Trophoblast cell (in vitro differentiated cells and primary cell): Measurements from ENCODE around the gene TLE4.

Source experiments
- DNase-seq, 2 donors: peaks; one replicate each; pipeline ENCODE4 v3.0.0-alpha.2; 2016
- H2AFZ ChIP-seq: 2 replicates; pipeline ENCODE4 v1.6.1; 2013; ENCODE audit warnings: low read length, moderate library complexity, mild to moderate bottlenecking; ENCODE audit not compliant: insufficient read depth, poor library complexity
- H2AK5ac ChIP-seq: 2 replicates; pipeline ENCODE4 v1.6.1; 2013; ENCODE audit warnings: mild to moderate bottlenecking, low read length
- H2BK120ac ChIP-seq: 2 replicates; pipeline ENCODE4 v1.6.1; 2013; ENCODE audit warnings: low read length, mild to moderate bottlenecking, moderate library complexity; ENCODE audit not compliant: insufficient read depth, poor library complexity
- H2BK12ac ChIP-seq: 2 replicates; pipeline ENCODE4 v1.6.1; 2013; ENCODE audit warnings: mild to moderate bottlenecking, low read length, moderate library complexity
- H2BK5ac ChIP-seq: 2 replicates; pipeline ENCODE4 v1.6.1; 2013; ENCODE audit warnings: low read length, low read depth, moderate library complexity, mild to moderate bottlenecking; ENCODE audit not compliant: poor library complexity
- H3K14ac ChIP-seq: 2 replicates; pipeline ENCODE4 v1.6.1; 2013; ENCODE audit warnings: mild to moderate bottlenecking, low read length
- H3K18ac ChIP-seq: 2 replicates; pipeline ENCODE4 v1.6.1; 2013; ENCODE audit warnings: mild to moderate bottlenecking, low read length
- H3K23ac ChIP-seq: 2 replicates; pipeline ENCODE4 v1.6.1; 2013; ENCODE audit warnings: low read length
- H3K27ac ChIP-seq: 2 replicates; pipeline ENCODE4 v1.5.1; 2013; ENCODE audit warnings: low read depth, mild to moderate bottlenecking, inconsistent platforms, low read length, moderate library complexity
- H3K27me3 ChIP-seq: 2 replicates; pipeline ENCODE4 v1.6.1; 2013; ENCODE audit warnings: inconsistent platforms, mild to moderate bottlenecking, low read length, moderate library complexity; ENCODE audit not compliant: insufficient read depth
- H3K36me3 ChIP-seq, 2 experiments: 1 replicate in 1 of 2; 2 replicates in 1 of 2; pipeline ENCODE4 v1.6.1; 2013; ENCODE audit warnings: low read length in 2 of 2, mild to moderate bottlenecking in 2 of 2, moderate library complexity in 1 of 2; ENCODE audit not compliant: insufficient read depth in 2 of 2, control insufficient read depth in 1 of 2
- H3K4ac ChIP-seq: 2 replicates; pipeline ENCODE4 v1.6.1; 2013; ENCODE audit warnings: low read depth, mild to moderate bottlenecking, low read length, moderate library complexity
- H3K4me1 ChIP-seq, 2 experiments: 1 replicate in 1 of 2; 2 replicates in 1 of 2; pipeline ENCODE4 v1.6.1; 2013; ENCODE audit warnings: low read length in 2 of 2, mild to moderate bottlenecking in 2 of 2, moderate library complexity in 1 of 2; ENCODE audit not compliant: insufficient read depth in 2 of 2, control insufficient read depth in 1 of 2
- H3K4me2 ChIP-seq: 2 replicates; pipeline ENCODE4 v1.6.1; 2013; ENCODE audit warnings: inconsistent platforms, mild to moderate bottlenecking, low read length, moderate library complexity
- H3K4me3 ChIP-seq: 2 replicates; pipeline ENCODE4 v1.5.1; 2013; ENCODE audit warnings: mild to moderate bottlenecking, low read depth, low read length, inconsistent platforms
- H3K79me1 ChIP-seq: one replicate; pipeline ENCODE4 v1.6.1; 2013; ENCODE audit warnings: low read length
- H3K79me2 ChIP-seq: 2 replicates; pipeline ENCODE4 v1.6.1; 2013; ENCODE audit warnings: low read length, mild to moderate bottlenecking; ENCODE audit not compliant: control insufficient read depth, insufficient read depth, poor library complexity
- H3K9ac ChIP-seq: 2 replicates; pipeline ENCODE4 v1.6.1; 2013; ENCODE audit warnings: mild to moderate bottlenecking, low read length
- H3K9me3 ChIP-seq: 2 replicates; pipeline ENCODE4 v1.6.1; 2013; ENCODE audit warnings: low read depth, mild to moderate bottlenecking, control low read depth, inconsistent platforms, low read length; ENCODE audit not compliant: insufficient read depth
- H4K12ac ChIP-seq: 2 replicates; pipeline ENCODE4 v1.6.1; 2013; ENCODE audit warnings: low read depth, mild to moderate bottlenecking, low read length, moderate library complexity
- H4K8ac ChIP-seq: 2 replicates; pipeline ENCODE4 v1.6.1; 2013; ENCODE audit warnings: low read depth, mild to moderate bottlenecking, low read length, moderate library complexity
- H4K91ac ChIP-seq: one replicate; pipeline ENCODE4 v1.6.1; 2013; ENCODE audit warnings: low read depth, mild to moderate bottlenecking, low read length, moderate library complexity
- WGBS: extraction: QIAGEN DNeasy Blood & Tissue Kit; methylation state at CpG from one replicate; pipeline ENCODE4 v1.1.7; 2013; ENCODE audit warnings: missing lambda C conversion rate; ENCODE audit not compliant: insufficient read length, insufficient coverage; ENCODE audit errors: extremely low coverage; 5-methylcytosine and 5-hydroxymethylcytosine counted together

Gene TLE4

DNA sequence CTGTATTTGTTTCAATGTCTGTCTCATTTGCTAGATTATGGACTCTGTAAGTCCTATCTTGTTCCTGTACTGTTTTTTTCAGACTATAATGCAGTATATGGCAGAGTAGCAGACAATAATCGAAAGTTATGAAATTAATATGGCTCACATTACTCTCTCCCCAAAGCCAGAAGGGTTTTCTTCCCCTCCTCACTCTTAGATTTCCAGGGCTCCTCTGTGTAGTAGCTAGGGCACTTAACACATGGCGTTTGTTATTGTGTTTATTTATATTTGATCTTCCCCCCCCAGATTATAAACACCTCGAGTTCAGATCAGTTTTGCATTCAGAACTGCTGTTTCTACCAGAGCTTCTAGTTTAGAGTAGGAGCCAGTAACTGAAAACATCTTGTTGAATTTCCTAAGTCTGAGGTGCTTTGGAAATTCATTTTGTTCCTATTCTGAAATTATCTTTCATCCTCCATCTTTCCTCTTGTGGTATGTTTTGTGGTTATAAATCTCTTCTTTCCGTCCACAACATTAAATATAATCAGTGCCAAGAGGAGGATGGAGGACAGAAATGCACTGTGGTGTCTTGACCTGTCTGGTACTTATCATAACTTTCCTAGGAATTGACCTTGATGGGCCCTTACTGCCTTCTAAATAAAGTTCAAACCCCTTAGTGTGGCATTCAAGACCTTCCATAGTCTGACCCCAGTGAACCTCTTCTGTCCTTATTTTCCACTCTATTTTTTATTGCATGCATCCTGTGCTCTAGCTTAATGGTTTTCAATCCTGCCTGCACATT lies 27.0 kb downstream of the TLE4 start:
- H3K79me2 ChIP-seq: no peaks in the 10 kb centered on the region
- H3K36me3 ChIP-seq: peaks cover 6% of the 10 kb centered on the region in 2 experiments
- H2AFZ ChIP-seq: no peak overlapping the region
- no peak overlapping the region for H4K91ac ChIP-seq
- H4K12ac ChIP-seq: no peak overlapping the region
- no peak overlapping the region for H3K4me2 ChIP-seq
- H3K27me3 ChIP-seq: no peaks in the 10 kb centered on the region
- H3K27ac ChIP-seq: no peak overlapping the region
- H3K14ac ChIP-seq: no peak overlapping the region
- peak overlapping the region; percentile 64 for H3K4ac ChIP-seq
- H2BK12ac ChIP-seq: no peak overlapping the region
- no peak overlapping the region for H2BK5ac ChIP-seq
- H3K18ac ChIP-seq: no peak overlapping the region
- no peaks in the 10 kb centered on the region for H3K4me1 ChIP-seq
- no peak overlapping the region for H3K9ac ChIP-seq
- H2BK120ac ChIP-seq: no peak overlapping the region
- no peak overlapping the region for H3K23ac ChIP-seq
- H4K8ac ChIP-seq: no peak overlapping the region
- H3K79me1 ChIP-seq: no peaks in the 10 kb centered on the region
- WGBS: no CpG with 5 or more reads among the region's 4 CpGs
- no peaks in the 10 kb centered on the region for H3K9me3 ChIP-seq
- no peak overlapping the region for H3K4me3 ChIP-seq
- DNase-seq: no peak
- no peak overlapping the region for H2AK5ac ChIP-seq

DNA sequence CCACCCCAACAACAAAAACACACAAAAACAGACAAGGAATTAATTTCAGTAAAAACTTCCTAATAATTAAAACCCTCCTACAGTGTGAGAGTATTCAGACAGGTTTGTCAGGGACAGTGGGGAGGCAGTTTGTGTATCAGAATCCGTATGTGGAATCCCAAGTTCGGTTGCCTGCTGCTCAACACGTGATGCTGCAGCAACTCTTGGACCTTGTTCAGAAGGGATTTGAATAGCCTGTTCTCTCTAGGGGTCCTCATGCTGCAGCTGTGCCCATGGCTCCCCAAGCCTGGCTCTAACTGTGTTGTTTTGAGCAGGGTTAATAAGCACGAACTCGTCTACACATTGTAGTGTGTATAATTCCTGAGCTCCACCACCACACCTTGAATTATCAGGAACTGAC lies 28.7 kb downstream of the TLE4 start:
- Histone ChIP-seq H3K9me3 (no peaks in the 10 kb centered on the region), H3K27ac (no peak overlapping the region), H3K4ac (peak overlapping the region; percentile 9), H3K4me1 (no peaks in the 10 kb centered on the region), H3K14ac (no peak overlapping the region), H3K79me1 (no peaks in the 10 kb centered on the region), H2BK5ac (no peak overlapping the region), H3K4me3 (no peak overlapping the region), H2AFZ (no peak overlapping the region), H3K79me2 (no peaks in the 10 kb centered on the region), H3K27me3 (no peaks in the 10 kb centered on the region), H3K4me2 (no peak overlapping the region), H3K36me3 (peaks cover 6 to 9% of the 10 kb centered on the region in 2 experiments), H3K9ac (no peak overlapping the region), H4K12ac (no peak overlapping the region), H3K18ac (no peak overlapping the region), H4K8ac (no peak overlapping the region), H3K23ac (no peak overlapping the region), H2AK5ac (no peak overlapping the region), H2BK120ac (no peak overlapping the region), H2BK12ac (no peak overlapping the region), H4K91ac (no peak overlapping the region)
- DNase-seq: no peak
- WGBS: no CpG with 5 or more reads among the region's 5 CpGs

DNA sequence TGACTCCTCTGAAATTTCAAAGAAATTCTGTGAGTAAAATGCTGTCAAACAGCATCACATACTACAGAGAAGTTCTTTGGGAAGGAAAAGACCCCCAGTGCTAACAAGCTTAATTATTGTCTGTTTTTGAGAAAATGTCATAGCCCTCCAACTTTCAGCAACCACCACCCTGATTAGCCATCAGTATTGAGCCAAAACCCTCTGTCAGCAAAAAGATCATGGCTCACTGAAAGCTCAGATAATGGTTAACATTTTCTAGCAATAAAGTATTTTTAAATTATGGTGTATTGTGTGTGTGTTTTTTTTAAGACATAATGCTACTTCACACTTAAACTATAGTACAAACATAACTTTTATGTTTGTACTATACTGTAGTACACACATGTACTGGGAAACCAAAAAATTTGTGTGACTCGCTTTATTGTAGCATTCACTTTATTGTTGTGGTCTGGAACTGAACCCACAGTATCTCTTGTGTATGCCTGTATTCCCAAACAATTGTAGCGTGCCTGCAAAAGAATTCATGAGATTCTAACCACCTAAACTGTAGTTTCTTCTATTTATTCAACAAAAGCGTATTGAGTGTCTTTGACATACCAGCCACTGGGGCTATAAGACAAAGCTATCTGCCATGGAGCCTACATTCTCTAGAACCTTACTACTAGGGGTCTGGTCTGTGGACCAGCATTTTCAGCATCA lies 31.6 kb downstream of the TLE4 start:
- Histone ChIP-seq H3K9ac (no peak overlapping the region), H2BK120ac (no peak overlapping the region), H3K27me3 (no peaks in the 10 kb centered on the region), H3K79me2 (no peaks in the 10 kb centered on the region), H2BK5ac (no peak overlapping the region), H3K79me1 (no peaks in the 10 kb centered on the region), H3K14ac (no peak overlapping the region), H2AK5ac (no peak overlapping the region), H4K8ac (no peak overlapping the region), H4K12ac (no peak overlapping the region), H3K4me1 (no peaks in the 10 kb centered on the region), H3K23ac (no peak overlapping the region), H3K9me3 (no peaks in the 10 kb centered on the region), H3K36me3 (peaks cover 2 to 7% of the 10 kb centered on the region in 2 experiments), H3K27ac (no peak overlapping the region), H3K4me2 (no peak overlapping the region), H3K18ac (no peak overlapping the region), H3K4me3 (no peak overlapping the region), H4K91ac (no peak overlapping the region), H2BK12ac (no peak overlapping the region), H3K4ac (peak overlapping the region; percentile 64), H2AFZ (no peak overlapping the region)
- WGBS: no CpG with 5 or more reads among the region's 3 CpGs
- no peak for DNase-seq

DNA sequence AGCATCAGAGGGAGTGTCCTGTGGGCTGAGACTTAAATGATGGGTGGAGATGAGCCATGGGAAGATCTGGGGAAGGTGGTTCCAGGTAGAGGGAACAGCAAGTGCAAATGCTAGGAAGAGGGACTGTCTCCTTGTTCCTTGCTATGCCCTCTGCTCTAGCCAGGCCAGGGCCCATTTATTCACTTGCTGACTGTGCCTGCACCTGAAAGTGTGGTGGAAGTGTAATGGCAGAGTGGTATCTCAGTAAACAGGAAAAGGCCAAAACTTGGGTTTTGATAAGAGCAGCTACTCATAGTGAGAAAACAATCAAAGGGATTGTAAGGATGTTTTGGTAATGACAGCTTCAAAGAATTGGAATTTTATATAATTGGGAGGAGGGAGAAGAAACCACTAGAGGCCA lies 32.4 kb downstream of the TLE4 start:
- H3K27me3 ChIP-seq: no peaks in the 10 kb centered on the region
- H3K79me2 ChIP-seq: no peaks in the 10 kb centered on the region
- no peaks in the 10 kb centered on the region for H3K79me1 ChIP-seq
- H3K27ac ChIP-seq: no peak overlapping the region
- no peaks in the 10 kb centered on the region for H3K4me1 ChIP-seq
- no peak overlapping the region for H4K91ac ChIP-seq
- no peak overlapping the region for H4K12ac ChIP-seq
- H3K9ac ChIP-seq: no peak overlapping the region
- H3K4me3 ChIP-seq: no peak overlapping the region
- H3K14ac ChIP-seq: no peak overlapping the region
- H2AFZ ChIP-seq: no peak overlapping the region
- peaks cover 2 to 7% of the 10 kb centered on the region in 2 experiments for H3K36me3 ChIP-seq
- H2BK12ac ChIP-seq: no peak overlapping the region
- H2BK120ac ChIP-seq: no peak overlapping the region
- H3K4me2 ChIP-seq: no peak overlapping the region
- no peak for DNase-seq
- no peak overlapping the region for H2AK5ac ChIP-seq
- no peak overlapping the region for H4K8ac ChIP-seq
- H3K4ac ChIP-seq: no peak overlapping the region
- H3K9me3 ChIP-seq: no peaks in the 10 kb centered on the region
- peak overlapping the region; percentile 14 for H3K18ac ChIP-seq
- H3K23ac ChIP-seq: no peak overlapping the region
- no peak overlapping the region for H2BK5ac ChIP-seq
